Natural killer cell treated with Interleukin-12 subunit alpha and Interleukin-12 subunit beta and Interleukin-15 and Interleukin-18, amount 100 ng/mL, for 72 hours (primary cell): ENCODE results near the gene CASP3. TPM values are rescaled to one million over a fixed set of nuclear protein-coding genes. Genes with fewer than 3 reads are reported as not detected.
"Not testable (repeated sequence)": the region's sequence is repeated elsewhere in the genome, so short reads cannot be mapped to it uniquely, and the experiment has no call there.

Experiments used
- ATAC-seq, 2 donors: fragments of 150-1000 bp; cut with Tn5 transposase in 1 of 2; sonication (Bioruptor Pico), chemical (Tn5 transposase) in 1 of 2; 2 replicates each; pipeline ENCODE4 v1.10.0; 2021
- DNase-seq: peaks from one replicate; pipeline ENCODE4 v3.0.0; 2022; ENCODE audit warnings: low spot score
- H3K27ac Mint-ChIP-seq, 2 donors: 1 replicate in 1 of 2; 2 replicates in 1 of 2; pipeline ENCODE4 v1.8.0; 2022; ENCODE audit warnings: mixed read lengths in 2 of 2, mild to moderate bottlenecking in 1 of 2, moderate library complexity in 1 of 2
- H3K27me3 Mint-ChIP-seq, 2 donors: 1 replicate in 1 of 2; 2 replicates in 1 of 2; pipeline ENCODE4 v1.8.0; 2022; ENCODE audit warnings: mixed read lengths in 2 of 2
- H3K36me3 Mint-ChIP-seq: one replicate; pipeline ENCODE4 v1.8.0; 2022; ENCODE audit warnings: mixed read lengths
- H3K4me1 Mint-ChIP-seq, 2 donors: 1 replicate in 1 of 2; 2 replicates in 1 of 2; pipeline ENCODE4 v1.8.0; 2022; ENCODE audit warnings: low read depth in 2 of 2, mixed read lengths in 2 of 2, mild to moderate bottlenecking in 1 of 2
- H3K4me3 Mint-ChIP-seq: one replicate; pipeline ENCODE4 v1.8.0; 2022; ENCODE audit warnings: mixed read lengths
- H3K9me3 Mint-ChIP-seq: 2 replicates; pipeline ENCODE4 v1.8.0; 2022; ENCODE audit warnings: mixed read lengths
- total RNA-seq, 2 donors: library from RNA; stranded (reverse); gene quantifications; one replicate each; pipeline ENCODE4 v1.2.3, GENCODE V29; 2022

The CASP3 gene
- total RNA-seq, 2 donors from 2014 or later, result 65.8 to 96.5 TPM

DNA sequence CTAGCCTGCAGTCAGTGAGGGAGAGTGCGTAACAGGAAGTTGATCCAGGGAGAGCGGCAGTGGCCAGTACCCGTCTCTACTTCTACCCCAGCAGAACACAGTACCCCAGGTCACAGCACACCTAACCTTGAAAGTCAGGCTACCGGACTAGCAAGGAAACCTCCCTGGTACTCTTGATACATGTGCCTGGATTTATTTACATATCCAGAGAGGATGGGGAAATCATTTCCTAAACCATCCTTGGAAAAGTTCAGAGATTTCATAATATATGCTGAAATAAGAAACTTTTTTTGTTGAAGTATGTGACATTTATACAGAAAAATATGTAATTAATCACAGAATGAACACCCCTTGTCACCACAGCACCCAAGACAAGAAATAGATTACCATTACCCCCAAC, 24.8 kb upstream of the CASP3 start:
- H3K27ac Mint-ChIP-seq, result peak overlapping the region in 1 of 2 donors; percentile 67

DNA sequence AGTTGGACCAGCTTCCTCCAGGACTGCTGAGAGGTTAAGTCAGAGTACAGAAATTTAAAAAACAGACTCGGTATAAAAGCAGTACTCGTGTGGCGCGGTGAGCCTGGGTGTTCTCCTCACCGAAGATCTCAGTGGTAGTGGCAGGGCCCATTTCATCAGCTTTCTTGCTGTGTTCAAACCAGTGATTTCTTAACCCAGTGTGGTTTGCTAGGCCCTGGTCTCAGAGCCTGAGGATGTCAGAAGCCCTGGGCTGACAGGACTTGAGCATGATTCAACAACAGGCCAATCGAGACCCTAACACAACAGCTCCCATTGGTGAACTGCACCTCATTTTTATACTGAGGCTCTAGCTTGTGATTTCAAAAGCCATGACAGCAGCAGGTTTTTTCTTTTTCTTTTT, 23.5 kb upstream of the CASP3 start:
- DNase-seq (no peak), ATAC-seq (no peak)
- Mint-ChIP-seq H3K4me3 (no peak overlapping the region), H3K9me3 (peaks cover 7% of the 10 kb centered on the region), H3K4me1 (peaks cover 26 to 30% of the 10 kb centered on the region in 2 donors), H3K36me3 (peaks cover 14% of the 10 kb centered on the region), H3K27me3 (no peaks in the 10 kb centered on the region), H3K27ac (no peak overlapping the region)

More for the DNA sequence above, 24.8 kb upstream of the CASP3 start:
- DNase-seq (no peak), ATAC-seq (no peak)
- H3K27me3 Mint-ChIP-seq, result no peaks in the 10 kb centered on the region
- peaks cover 5% of the 10 kb centered on the region for H3K36me3 Mint-ChIP-seq
- no peaks in the 10 kb centered on the region for H3K9me3 Mint-ChIP-seq
- H3K4me1 Mint-ChIP-seq, result peaks cover 14 to 17% of the 10 kb centered on the region in 2 donors
- peak overlapping the region; percentile 18 for H3K4me3 Mint-ChIP-seq

DNA sequence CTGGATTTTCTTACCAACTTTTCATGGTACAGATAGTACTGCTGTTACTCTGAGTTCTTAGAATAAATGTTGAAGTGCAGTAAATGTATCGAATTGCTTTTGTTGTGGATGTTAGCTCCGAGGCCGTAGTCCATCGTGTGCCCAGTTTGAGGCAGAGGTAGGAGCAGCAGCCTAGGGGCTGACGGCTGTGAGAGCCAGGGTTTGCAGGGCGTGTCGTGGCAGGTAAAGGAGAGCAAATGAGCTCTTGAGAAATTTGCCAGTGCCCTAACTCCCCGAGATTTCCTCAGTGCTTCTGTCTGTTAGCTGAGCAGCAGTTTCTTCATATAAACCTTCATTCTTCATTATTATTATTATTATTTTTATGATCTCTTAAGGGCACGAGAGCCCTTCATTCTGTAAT, 21.9 kb upstream of the CASP3 start:
- H3K27me3 Mint-ChIP-seq, result no peaks in the 10 kb centered on the region
- ATAC-seq (no peak), DNase-seq (no peak)
- H3K9me3 Mint-ChIP-seq, result peaks cover 7% of the 10 kb centered on the region
- H3K4me3 Mint-ChIP-seq, result no peak overlapping the region
- H3K36me3 Mint-ChIP-seq, result peaks cover 16% of the 10 kb centered on the region
- H3K4me1 Mint-ChIP-seq, result peaks cover 31 to 34% of the 10 kb centered on the region in 2 donors
- H3K27ac Mint-ChIP-seq, result no peak overlapping the region

DNA sequence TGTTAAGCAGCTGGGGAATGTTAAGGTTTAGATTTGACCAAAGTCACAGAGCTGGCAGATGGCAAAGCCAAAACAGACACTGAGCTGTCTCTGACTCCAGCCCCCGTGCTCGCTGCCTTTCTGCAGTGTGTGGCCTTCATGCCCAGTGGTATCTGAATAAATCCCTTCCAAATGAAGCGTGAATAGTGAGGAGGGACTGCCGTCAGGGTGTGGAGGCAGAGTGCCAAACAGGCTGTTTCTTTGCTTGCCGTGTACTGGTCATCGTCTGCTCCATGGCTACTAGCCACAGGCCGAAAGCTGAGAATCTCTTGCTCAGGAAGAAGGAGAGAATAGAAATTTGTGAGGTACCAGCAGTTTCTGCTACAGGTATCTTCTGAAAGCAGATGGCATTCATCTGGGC, 20.0 kb upstream of the CASP3 start:
- no peaks in the 10 kb centered on the region for H3K27me3 Mint-ChIP-seq
- peak overlapping the region; percentile 95 to 98 for H3K27ac Mint-ChIP-seq
- H3K4me3 Mint-ChIP-seq, result peak overlapping the region; percentile 91
- ATAC-seq (no peak), DNase-seq (no peak)
- H3K9me3 Mint-ChIP-seq, result peaks cover 7% of the 10 kb centered on the region
- H3K4me1 Mint-ChIP-seq, result peaks cover 27 to 40% of the 10 kb centered on the region in 2 donors
- H3K36me3 Mint-ChIP-seq, result peaks cover 12% of the 10 kb centered on the region

DNA sequence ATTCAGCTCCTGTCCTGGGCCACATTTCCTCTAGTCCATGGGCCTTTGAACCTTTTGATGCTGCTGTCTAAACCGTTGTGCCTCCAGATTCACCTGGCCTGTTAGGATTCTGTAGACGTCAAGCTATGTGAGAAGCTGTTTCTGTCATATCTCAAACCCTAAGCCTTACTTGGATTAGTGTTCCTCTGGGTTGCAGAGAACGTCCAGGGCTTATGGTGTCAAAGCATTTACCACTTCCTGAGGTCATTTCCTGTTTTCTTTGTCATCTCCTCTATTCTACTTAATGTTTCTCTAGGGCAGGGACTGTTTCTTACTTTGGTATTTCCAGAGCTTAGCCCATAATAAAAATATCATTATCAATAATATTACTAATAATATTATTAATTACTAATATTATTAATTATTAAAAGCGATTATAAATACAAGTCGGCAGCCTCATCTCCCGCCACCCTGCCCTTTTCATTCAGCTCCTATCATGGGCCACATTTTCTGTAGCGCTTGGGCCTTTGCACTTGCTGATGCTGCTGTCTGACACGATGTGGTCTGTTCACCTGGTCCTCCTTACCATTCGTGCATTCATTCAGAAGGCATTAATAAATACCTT, 19.4 kb upstream of the CASP3 start:
- Mint-ChIP-seq H3K4me3 (peak overlapping the region; percentile 91), H3K9me3 (peaks cover 7% of the 10 kb centered on the region), H3K27ac (peak overlapping the region; percentile 95 to 98), H3K27me3 (no peaks in the 10 kb centered on the region), H3K4me1 (peaks cover 26 to 40% of the 10 kb centered on the region in 2 donors), H3K36me3 (peaks cover 11% of the 10 kb centered on the region)
- DNase-seq (peak; percentile 60), ATAC-seq (peak; percentile 84 to 92)

DNA sequence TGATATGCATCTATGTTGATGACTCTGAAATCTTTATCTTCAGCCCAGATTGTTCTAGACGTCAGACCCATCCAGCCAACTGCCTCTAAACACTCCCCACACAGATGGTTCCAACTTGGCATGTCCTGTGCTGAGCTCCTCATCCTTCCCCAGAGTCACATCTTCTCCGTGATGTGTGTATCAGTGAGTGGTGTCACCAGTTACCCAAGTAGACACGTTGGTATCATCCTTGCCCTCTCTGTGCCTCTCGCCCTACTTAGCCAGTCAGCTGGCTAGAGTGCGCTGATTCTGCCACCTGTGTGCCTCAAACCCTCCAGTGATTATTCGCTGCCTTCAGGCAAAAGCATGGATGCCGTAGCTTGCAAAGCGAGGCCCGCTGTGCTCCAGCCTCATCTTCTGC, 18.8 kb upstream of the CASP3 start:
- H3K9me3 Mint-ChIP-seq, result peaks cover 7% of the 10 kb centered on the region
- H3K36me3 Mint-ChIP-seq, result peaks cover 11% of the 10 kb centered on the region
- DNase-seq, result no peak
- H3K27ac Mint-ChIP-seq, result peak overlapping the region; percentile 95 to 98
- H3K27me3 Mint-ChIP-seq, result no peaks in the 10 kb centered on the region
- peak; percentile 45 to 69 for ATAC-seq
- peaks cover 26 to 40% of the 10 kb centered on the region in 2 donors for H3K4me1 Mint-ChIP-seq
- H3K4me3 Mint-ChIP-seq, result peak overlapping the region; percentile 91

DNA sequence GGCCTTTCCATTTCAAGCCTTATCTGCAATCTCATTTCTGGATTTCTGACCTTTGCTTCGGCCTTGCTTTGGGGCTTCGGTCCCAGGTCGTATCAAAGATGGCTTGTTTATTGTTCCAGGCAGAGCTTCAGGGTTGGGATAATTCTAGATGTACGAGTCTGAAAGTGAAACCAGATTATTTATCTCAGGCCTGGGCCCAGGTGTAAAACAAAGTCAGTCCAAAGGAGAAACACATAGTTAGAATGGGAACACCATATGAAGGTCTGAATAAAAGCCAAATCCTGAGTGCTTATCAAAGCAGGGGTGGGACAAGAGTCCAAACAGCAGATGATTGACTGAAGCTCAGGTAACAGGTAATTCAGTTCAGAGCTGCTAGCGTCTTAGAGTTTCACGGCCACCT, 17.4 kb upstream of the CASP3 start:
- Mint-ChIP-seq H3K36me3 (peaks cover 11% of the 10 kb centered on the region), H3K9me3 (peaks cover 7% of the 10 kb centered on the region), H3K27me3 (no peaks in the 10 kb centered on the region), H3K4me1 (peaks cover 26 to 40% of the 10 kb centered on the region in 2 donors), H3K4me3 (no peak overlapping the region), H3K27ac (peak overlapping the region; percentile 95 to 98)
- no peak for ATAC-seq
- no peak for DNase-seq

DNA sequence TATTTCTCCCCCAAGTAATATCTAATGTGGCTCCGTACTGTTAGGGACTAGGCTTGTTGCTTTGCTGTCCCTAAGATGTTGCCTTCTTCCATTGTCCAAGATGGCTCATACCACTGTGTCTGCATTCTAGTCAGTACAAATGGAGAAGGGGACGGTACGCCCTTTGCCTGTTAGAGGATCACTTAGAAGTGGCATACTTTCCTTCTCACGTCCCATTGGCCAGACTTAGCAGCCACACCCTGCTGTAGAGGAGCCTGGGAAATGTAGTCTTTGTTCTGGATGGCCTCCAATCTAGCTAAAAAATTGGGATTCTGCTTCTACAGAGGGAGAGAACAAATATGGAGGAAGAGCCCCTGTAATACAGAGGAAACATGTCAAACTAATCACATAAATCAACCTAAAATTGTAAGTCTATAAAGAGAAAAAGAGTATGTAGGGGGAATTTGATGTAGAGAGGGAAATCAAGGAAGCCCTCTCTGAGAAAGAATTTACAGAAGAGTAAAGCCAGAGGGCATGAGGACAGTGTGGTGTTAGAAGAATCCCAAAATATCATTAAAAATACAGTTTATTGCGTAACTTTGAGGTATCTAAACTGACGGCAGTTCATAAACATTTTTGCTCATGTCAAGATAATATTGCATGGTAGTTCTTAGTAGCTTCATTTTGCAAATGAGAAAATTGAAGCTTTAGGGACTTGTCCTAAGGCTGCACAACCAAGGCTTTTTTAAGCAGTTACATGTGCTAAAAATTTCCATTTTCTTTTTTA, 15.4 kb upstream of the CASP3 start:
- H3K27me3 Mint-ChIP-seq, result no peaks in the 10 kb centered on the region
- H3K4me3 Mint-ChIP-seq, result no peak overlapping the region
- no peak for DNase-seq
- peaks cover 11% of the 10 kb centered on the region for H3K36me3 Mint-ChIP-seq
- no peak for ATAC-seq
- H3K4me1 Mint-ChIP-seq, result peaks cover 23 to 34% of the 10 kb centered on the region in 2 donors
- H3K27ac Mint-ChIP-seq, result peak overlapping the region in 1 of 2 donors; percentile 17
- H3K9me3 Mint-ChIP-seq, result peaks cover 7% of the 10 kb centered on the region

DNA sequence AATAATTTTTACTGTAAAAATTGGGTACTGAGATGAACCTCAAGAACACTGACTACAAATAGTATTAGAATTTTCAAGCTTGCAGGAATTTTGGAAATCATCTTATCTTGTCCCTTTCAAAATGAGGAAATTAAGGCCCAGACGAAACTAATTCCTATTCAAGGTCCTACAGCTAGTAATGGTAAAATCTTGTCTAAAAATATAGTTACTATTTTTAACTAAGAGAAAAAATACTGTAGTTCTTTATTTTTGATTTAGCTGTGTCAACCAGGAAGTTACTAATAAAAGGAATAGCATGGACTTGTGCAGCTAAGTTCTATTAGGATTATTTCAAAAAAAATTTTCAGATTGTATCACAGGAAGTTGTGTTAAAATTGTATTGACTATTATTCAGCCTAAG, 13.0 kb upstream of the CASP3 start:
- no peaks in the 10 kb centered on the region for H3K27me3 Mint-ChIP-seq
- no peak for DNase-seq
- no peaks in the 10 kb centered on the region for H3K36me3 Mint-ChIP-seq
- H3K9me3 Mint-ChIP-seq, result no peaks in the 10 kb centered on the region
- H3K4me3 Mint-ChIP-seq, result no peak overlapping the region
- ATAC-seq, result no peak
- H3K4me1 Mint-ChIP-seq, result peaks cover 3 to 13% of the 10 kb centered on the region in 2 donors
- no peak overlapping the region for H3K27ac Mint-ChIP-seq

DNA sequence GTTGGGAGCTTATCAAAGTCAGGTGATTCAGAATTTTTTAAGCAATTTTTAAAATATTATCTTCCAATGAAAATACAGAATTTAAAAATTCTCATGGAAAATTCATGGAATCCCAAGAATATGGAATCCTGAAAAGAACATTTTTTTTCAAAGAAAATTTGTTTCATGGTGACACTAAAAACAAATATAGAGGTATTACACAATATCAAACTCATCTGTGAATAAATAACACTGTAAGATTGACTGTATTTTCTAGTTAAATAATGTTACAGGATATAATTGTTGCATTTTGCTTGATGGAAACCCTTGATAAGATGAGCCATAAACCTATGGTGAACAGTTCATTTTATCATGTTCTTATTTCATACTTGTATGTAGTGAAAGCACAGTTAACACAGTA, 11.7 kb upstream of the CASP3 start:
- no peaks in the 10 kb centered on the region for H3K36me3 Mint-ChIP-seq
- no peaks in the 10 kb centered on the region for H3K27me3 Mint-ChIP-seq
- no peak overlapping the region for H3K4me3 Mint-ChIP-seq
- H3K4me1 Mint-ChIP-seq, result peaks cover 0 to 6% of the 10 kb centered on the region in 2 donors
- DNase-seq, result no peak
- ATAC-seq, result no peak
- no peaks in the 10 kb centered on the region for H3K9me3 Mint-ChIP-seq
- no peak overlapping the region for H3K27ac Mint-ChIP-seq

DNA sequence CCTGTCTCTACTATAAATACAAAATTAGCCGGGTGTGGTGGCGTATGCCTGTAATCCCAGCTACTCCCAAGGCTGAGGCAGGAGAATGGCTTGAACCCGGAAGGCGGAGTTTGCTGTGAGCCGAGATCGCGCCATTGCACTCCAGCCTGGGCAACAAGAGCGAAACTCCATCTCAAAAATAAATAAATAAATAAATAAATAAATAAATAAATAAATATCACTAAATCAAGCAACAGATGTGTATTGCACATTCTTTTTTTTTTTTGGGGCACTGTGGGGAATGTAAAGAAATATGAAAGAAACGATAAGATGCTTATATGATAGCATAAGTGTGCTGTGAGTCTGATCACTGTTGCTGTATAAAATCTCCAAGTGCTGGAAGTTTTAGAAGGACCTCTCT, 8.6 kb upstream of the CASP3 start:
- not testable (repeated sequence) for ATAC-seq, H3K27ac Mint-ChIP-seq, H3K4me3 Mint-ChIP-seq, H3K27me3 Mint-ChIP-seq, H3K9me3 Mint-ChIP-seq, H3K36me3 Mint-ChIP-seq, H3K4me1 Mint-ChIP-seq, DNase-seq

DNA sequence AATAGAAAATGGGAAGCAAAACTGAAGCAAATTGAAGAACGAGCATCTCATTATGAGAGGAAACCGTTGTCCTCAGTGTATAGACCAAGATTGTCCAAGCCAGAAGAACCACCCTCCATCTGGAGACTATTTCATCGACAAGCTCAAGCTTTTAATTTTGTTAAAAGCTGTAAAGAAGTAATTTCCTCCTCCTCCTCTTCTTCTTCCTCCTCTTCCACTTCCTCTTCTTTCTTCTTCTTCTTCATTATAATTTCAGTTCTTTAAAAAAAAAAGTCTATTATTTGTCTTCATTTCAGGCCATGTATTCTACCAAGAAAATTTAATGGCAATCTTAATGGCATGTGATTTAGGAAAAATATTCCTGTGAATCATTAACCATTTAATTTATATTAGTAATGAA, 7.9 kb upstream of the CASP3 start:
- Mint-ChIP-seq H3K27me3 (no peaks in the 10 kb centered on the region), H3K4me3 (no peak overlapping the region), H3K4me1 (peaks cover 7 to 13% of the 10 kb centered on the region in 2 donors), H3K36me3 (no peaks in the 10 kb centered on the region), H3K27ac (peak overlapping the region in 1 of 2 donors; percentile 19), H3K9me3 (no peaks in the 10 kb centered on the region)
- DNase-seq (no peak), ATAC-seq (no peak)

DNA sequence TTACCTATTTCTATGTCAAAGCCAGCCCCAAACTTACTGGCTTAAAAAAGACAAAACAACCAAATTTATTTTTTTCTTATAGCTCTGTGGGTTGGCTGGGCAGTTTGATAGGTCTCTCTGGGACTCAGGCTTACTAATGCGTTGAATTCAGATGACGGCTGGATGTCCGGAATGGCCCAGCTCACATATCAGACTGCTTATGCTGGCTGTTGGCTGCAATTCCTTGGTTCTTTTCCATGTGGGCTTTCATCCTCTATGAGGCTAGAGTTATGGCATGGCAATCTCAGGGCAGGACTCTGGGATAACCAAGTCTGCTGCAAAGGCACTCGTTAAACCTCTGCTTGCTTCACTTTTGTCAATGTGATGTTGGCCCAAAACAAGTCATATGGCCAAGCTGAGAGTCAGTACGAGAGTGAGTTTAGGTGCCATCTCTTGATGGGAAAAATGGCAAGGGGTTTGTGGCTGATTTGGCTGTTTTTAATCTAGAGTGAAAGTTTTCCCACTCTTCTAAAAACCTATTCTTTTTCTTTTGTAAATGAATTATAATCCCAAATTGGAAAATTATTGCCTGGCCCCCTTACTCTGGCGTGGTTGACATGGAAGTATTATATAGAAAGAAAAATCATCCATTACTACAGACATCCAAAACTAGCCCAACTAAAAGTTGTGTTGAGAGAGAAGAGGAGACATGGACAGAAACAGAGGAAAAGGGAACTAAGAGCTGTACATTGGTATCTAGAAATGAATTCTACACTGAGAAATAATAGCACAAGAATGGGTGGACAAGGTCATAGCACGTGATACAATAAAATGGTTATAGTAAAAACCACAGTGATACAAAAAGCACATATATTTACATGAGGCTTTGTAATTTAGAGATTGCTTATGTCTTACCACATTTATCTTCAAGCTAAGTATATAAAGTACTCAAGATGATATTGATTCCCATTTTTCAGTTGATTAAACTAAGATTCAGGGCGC, 6.9 kb upstream of the CASP3 start:
- H3K4me3 Mint-ChIP-seq, result no peak overlapping the region
- H3K4me1 Mint-ChIP-seq, result peaks cover 17 to 22% of the 10 kb centered on the region in 2 donors
- no peaks in the 10 kb centered on the region for H3K36me3 Mint-ChIP-seq

More for the DNA sequence above, 6.9 kb upstream of the CASP3 start:
- H3K27ac Mint-ChIP-seq, result no peak overlapping the region
- no peaks in the 10 kb centered on the region for H3K9me3 Mint-ChIP-seq
- no peaks in the 10 kb centered on the region for H3K27me3 Mint-ChIP-seq
- DNase-seq (no peak), ATAC-seq (no peak)
